Suppressor macrophage treated with lipopolysaccharide for 4 hours (primary cell): ENCODE measurements around the gene SERPINA9.
"Not testable (repeated sequence)": the region's sequence is repeated elsewhere in the genome, so short reads cannot be mapped to it uniquely, and the experiment has no call there.

Experiments
- DNase-seq: peaks from one replicate; pipeline ENCODE4 v3.0.0-alpha.2; 2020

The SERPINA9 gene

DNA sequence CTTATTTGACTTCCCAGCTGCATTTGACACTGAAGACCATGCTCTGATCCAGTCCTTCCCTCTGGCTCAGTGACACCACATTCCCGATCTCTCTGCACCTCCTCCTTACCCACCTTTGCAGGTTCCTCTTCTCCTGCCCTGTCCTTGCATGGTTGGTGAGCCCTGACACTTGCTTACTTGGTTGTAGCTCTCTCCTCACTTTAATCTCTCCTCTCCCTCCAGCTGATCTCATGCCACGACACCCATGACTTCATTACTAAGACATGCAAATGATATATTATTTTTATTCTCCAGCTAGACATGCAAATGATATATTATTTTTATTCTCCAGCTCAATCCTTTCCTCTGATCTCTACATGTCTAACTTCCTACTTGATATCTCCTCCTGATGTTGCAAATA, at the start of gene SERPINA9:
Gene SERPINA9, minus strand, starts transcription at position 175 of the 400 bp plus-strand sequence. CDS start 6,357 bp downstream, outside the sequence.
- DNase-seq, result no peak

DNA sequence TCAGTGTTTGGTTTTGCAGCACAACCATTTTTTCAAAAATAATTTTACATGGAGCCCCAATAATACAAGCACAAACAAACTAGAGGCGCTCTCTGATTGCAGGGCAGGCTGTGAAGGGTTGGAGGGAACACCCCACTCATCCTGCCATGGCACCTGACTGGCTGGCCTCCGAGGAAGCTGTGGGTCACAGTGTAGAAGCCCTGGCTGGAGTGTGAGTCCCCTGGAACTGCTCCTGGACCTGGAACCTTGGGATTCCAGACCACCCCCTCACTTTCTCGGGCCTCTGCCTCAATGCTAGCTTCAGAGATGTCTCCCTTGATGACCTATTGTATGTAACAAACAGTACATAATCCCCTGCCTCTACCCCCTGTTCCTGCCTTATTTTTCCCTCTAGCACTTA, 48.1 kb upstream of the SERPINA9 start:
- no peak for DNase-seq

- DNase-seq, result no peak
These were observed 47.3 kb upstream of the SERPINA9 start for GRCh38 chr14:94523265-94523664.

DNA sequence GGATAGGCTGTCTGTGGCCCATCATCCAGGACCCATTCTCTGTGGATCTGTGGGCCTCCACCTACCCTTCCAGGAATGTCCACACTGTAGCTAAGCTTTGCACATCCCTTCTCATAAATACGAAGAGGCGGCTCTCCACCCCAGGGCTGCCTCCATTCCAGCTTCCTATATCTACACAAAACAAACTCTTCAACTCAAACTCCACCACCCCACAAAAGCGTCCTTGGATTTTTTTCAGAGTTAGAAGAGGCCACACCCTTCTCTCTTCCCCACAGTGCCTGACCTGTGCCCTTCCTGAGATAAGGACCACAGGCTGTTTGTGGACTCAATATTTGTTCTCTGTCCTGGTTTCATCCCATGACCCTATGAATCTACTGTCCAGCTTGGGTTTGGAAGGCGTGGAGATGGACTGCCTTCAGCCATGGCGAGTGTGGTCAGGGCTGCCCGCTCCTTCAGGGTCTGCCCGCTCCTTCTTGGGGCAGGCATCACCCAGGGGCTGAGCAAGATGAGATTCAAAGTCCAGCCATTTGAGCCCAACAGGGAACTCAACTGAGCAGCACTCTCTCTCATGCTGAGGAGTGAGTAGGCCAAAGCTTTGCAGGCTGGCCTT, 46.2 kb upstream of the SERPINA9 start:
- DNase-seq, result no peak

GRCh38 chr14:94521375-94522114, 45.5 kb upstream of the SERPINA9 start:
- no peak for DNase-seq

GRCh38 chr14:94517641-94518257, 41.8 kb upstream of the SERPINA9 start:
- no peak for DNase-seq

DNA sequence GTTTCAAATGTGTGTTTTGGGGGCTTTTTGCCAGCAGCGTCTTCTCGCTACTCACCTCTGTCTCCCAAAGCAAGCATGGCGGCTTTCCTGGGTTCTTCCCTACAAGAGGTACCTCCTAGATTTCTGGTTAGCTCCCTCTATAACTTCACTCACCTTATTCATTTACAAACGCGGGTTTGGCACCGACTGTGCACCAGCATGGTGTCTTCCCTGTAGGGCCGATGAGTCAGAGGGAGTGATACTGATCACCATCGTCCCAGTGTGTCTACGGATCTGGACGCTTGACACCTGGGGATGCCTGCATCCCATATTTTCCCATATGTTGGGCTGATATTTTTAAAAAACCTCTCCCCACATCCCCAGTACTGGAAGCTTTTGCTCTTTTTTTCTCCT, 41.2 kb upstream of the SERPINA9 start:
- no peak for DNase-seq

GRCh38 chr14:94515856-94516255, 39.9 kb upstream of the SERPINA9 start:
- DNase-seq, result no peak

DNA sequence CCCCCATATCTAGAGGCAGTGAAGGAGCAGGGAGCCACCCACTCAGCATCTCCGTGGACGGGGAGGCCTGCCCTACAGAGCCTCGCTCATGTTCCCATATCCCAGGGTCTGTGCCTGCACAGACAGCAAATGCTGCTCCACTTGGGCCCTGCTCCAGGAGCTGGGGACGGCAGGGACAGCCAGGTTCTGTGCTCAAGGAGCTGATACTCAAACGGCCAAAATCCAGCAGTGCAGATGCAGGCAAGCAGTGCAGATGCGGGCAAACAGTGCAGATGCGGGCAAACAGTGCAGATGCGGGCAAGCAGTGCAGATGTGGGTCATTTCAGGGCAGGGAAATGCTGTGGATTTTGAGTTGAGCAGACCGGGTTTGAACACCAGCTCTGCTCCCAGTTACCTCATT, 39.4 kb upstream of the SERPINA9 start:
- no peak for DNase-seq

- DNase-seq, result no peak
These were observed 38.4 kb upstream of the SERPINA9 start for GRCh38 chr14:94514351-94514750.

GRCh38 chr14:94510481-94510880, 34.5 kb upstream of the SERPINA9 start:
- DNase-seq, result not testable (repeated sequence)

- DNase-seq, result no peak
These were observed 33.4 kb upstream of the SERPINA9 start, which contains the start of gene SERPINA12 for GRCh38 chr14:94509356-94509755. TSS of gene SERPINA12 (minus strand) at chr14:94509469. CDS start at chr14:94498397, 11,072 bp downstream.

DNA sequence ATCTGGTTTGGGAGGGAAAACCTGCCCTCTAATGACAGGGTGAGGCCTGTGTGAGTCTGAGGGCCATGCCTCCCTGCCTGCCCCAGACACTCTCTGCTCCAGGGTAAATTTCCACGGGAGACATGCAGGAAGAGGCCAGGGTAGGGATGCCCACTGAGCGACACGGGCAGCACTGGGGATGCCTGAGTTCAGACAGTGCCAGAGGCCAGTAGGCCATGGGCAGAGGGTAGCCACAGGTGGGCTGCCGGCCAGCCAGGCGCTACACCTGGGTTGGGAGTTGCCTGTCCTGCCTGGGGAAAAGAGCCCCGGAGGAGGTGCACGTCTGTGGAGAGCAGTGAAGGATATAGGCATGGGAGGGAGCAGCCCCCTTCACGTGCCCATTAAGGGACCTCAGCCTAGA, 29.6 kb upstream of the SERPINA9 start:
- DNase-seq, result no peak

DNA sequence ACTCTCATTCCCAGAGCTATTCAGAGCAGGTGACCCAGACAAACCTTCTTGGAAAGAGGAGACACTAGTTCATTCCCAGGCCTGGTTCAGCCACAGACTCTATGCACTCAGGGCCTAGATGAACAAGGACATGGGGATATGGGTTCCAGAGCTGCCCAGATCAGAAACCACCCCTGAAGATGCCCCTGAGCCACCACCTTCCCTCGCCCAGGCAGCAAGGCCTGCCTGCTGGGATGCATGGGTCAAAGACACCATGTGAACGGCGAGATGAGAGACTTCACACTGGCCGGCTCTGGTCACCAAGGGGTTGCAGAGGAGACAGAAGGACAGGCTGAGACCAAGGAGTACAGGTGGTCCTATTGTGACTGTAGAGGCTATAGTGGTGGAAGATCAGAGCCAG, 29.2 kb upstream of the SERPINA9 start:
- DNase-seq, result no peak

GRCh38 chr14:94501588-94502516, 25.9 kb upstream of the SERPINA9 start:
- no peak for DNase-seq

DNA sequence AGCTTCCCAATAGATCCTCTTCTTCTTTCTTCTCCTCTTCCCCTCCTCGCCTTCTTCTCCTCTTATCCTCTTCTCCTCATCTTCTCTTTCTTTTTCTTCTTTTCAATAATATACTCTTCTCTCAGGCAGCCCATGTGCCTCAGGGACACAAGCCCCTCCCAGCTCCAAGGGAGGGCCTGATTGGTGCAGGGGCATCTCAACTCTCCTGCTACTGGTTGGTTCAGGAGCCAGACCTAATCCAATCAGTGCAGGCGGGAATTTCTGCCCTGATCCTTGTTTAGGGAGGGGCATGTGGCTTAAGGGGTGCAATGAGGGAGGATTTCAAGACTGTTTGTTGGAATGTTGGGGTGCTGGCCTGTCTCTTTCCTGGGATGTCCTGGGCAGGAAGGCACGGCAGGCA, 24.3 kb upstream of the SERPINA9 start:
- no peak for DNase-seq

DNA sequence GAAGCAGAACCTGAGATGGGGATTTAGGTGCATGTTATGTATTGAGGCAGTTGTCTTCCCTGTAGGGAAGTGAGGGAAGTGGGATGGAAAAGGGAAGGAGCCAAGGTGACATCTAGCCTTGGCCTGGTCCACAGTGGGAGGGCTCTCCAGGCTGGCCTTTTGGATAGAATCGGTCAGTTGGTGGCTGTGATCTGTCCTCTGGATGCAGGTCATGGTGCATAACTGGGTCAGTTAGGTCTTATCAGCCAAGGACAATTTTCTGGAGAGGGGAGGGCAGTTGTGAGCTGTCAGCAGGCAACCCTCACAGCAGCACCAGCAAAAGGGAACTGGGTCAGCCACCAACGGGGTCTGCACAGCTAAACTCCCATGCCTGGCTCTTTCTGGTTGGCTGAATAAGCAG, 23.7 kb upstream of the SERPINA9 start:
- no peak for DNase-seq

DNA sequence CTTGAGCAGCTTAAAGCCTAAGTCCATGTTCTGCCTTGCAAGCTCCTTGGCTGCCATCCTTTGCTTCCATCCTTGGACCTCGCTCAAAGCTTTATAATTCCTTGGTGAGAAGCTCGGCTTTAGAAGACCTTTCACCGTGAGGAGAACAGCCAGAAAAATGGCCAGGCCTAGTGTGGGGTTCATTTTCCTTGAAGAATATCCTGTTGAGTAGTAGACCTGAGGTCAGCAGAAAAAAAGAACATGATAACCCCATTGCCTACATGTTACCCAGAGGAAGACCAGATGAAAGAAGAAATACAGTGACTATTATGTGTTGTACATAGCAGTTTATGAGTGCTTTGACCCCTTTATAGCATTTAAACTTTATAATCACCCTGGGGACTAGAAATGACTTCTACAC, 22.2 kb upstream of the SERPINA9 start:
- DNase-seq, result no peak

DNA sequence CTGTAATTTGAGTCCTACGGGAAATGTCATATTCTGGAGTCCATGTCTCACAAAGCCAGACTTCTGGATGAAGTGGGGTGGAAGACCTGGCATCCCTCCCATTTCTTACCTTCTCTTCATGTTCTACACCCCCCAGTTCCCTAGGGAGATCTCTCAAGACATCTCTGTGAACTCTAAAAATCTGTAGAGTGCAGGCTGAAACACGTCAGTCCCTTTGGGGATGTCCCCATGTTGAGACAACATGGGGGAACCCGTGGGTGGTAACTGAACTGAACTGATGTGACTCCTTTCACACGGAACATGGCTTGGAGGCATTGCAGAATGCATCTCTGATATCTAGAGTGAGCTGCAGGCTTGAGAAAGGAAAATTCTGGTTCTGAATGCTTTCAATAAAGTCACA, 18.1 kb upstream of the SERPINA9 start:
- no peak for DNase-seq

DNA sequence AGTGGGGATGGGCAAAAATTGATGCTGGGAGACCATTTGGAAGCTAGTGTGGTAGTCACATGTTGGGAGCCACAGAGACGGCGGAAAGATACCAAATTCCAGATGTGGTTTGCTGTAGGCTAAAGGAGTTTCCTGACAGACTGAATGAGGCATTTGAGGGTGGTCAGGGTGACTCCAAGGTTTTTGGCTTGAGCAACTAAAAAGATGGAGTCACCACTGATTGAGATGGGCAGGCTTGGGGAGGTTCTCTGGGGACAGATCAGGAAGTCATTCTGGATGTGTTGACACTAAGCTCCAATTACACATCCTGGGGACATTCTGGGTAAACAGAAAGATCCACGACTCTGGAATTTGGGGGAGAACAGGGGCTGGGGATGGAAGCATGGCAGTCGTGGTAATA, 15.5 kb upstream of the SERPINA9 start:
- no peak for DNase-seq

DNA sequence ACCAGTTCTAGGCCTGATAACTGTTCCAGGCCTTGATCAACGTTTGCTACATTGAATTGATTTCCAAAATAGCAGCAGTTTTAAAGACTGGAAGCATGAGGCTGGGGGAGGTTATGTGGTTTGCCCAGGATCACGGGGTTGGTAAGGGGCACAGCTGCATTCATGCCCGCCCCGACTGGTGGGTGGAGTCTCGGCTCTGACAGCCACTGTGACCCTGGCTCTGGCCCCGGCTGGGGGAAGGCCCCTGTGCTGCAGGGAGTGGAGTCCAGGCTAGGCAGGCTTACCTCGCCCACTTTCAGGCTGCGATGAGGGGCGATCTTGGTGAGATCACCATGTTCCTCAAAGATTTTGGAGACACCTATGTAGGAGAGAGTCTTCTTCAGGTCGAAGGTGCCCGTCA, 13.3 kb upstream of the SERPINA9 start:
- DNase-seq, result no peak

DNA sequence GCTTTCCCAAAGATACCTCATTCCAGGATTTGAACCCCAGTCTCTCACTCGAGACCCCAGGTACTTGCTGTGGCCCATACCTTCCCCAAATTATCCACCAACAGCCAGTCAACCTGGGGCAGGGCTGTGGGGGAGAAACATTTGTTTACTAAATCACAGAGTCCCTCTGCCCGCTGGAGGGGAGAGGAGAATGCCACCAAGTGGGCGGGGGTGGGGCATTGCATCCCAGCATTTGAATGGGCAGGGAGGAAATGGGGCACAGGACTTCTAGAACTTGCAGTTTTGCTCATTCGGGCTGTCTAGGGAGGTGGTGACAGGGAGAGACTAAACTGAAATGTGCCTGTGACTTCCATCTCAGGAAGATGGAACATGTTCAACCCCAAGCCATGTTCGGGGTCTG, 10.9 kb upstream of the SERPINA9 start:
- DNase-seq, result no peak
